H9 (cell line): ENCODE data around the gene TRUB1. TPM values are rescaled to one million over a fixed set of nuclear protein-coding genes. Genes with fewer than 3 reads are reported as not detected.

Experiments
- DNase-seq: peaks from one replicate; pipeline ENCODE4 v3.0.0-alpha.2; 2017
- H2AFZ ChIP-seq: one replicate; pipeline ENCODE4 v1.6.1; 2013; ENCODE audit warnings: mild to moderate bottlenecking, low read length, control low read depth, moderate library complexity
- H2AK5ac ChIP-seq: 2 replicates; pipeline ENCODE4 v1.6.1; 2013; ENCODE audit warnings: low read length, control low read depth, mixed read lengths; ENCODE audit not compliant: insufficient read length
- H2BK120ac ChIP-seq: one replicate; pipeline ENCODE4 v1.6.1; 2013; ENCODE audit warnings: low read depth, mild to moderate bottlenecking, low read length, control low read depth, inconsistent platforms; ENCODE audit not compliant: poor library complexity, severe bottlenecking
- H2BK12ac ChIP-seq: 2 replicates; pipeline ENCODE4 v1.6.1; 2013; ENCODE audit warnings: low read length, control low read depth, mixed read lengths, low read depth; ENCODE audit not compliant: insufficient read length
- H2BK15ac ChIP-seq: 2 replicates; pipeline ENCODE4 v1.6.1; 2013; ENCODE audit warnings: low read depth, low read length, control low read depth
- H2BK20ac ChIP-seq: one replicate; pipeline ENCODE4 v1.6.1; 2013; ENCODE audit warnings: low read depth, mild to moderate bottlenecking, low read length, control low read depth, inconsistent platforms; ENCODE audit not compliant: poor library complexity, severe bottlenecking
- H2BK5ac ChIP-seq: 2 replicates; pipeline ENCODE4 v1.6.1; 2013; ENCODE audit warnings: low read length, control low read depth, mixed read lengths; ENCODE audit not compliant: insufficient read length
- H3K14ac ChIP-seq: 2 replicates; pipeline ENCODE4 v1.6.1; 2013; ENCODE audit warnings: low read length, control low read depth; ENCODE audit not compliant: insufficient read depth
- H3K18ac ChIP-seq: 2 replicates; pipeline ENCODE4 v1.6.1; 2013; ENCODE audit warnings: low read depth, mild to moderate bottlenecking, mixed read lengths, low read length, control low read depth; ENCODE audit not compliant: insufficient read length
- H3K23ac ChIP-seq: 2 replicates; pipeline ENCODE4 v1.6.1; 2013; ENCODE audit warnings: low read length, control low read depth, mixed read lengths, low read depth; ENCODE audit not compliant: insufficient read length
- H3K23me2 ChIP-seq: 2 replicates; pipeline ENCODE4 v1.6.1; 2013; ENCODE audit warnings: low read depth, mild to moderate bottlenecking, mixed read lengths, low read length, control low read depth; ENCODE audit not compliant: insufficient read length, poor library complexity, severe bottlenecking
- H3K27ac ChIP-seq: 2 replicates; pipeline ENCODE4 v1.5.1; 2013; ENCODE audit warnings: low read length, control low read depth, mixed read lengths, low read depth; ENCODE audit not compliant: insufficient read length
- H3K27me3 ChIP-seq: 2 replicates; pipeline ENCODE4 v1.6.1; 2013; ENCODE audit warnings: low read length, control low read depth, inconsistent platforms; ENCODE audit not compliant: insufficient read depth
- H3K4ac ChIP-seq: 2 replicates; pipeline ENCODE4 v1.6.1; 2013; ENCODE audit warnings: low read depth, mild to moderate bottlenecking, control low read depth, inconsistent platforms, low read length, moderate library complexity
- H3K4me1 ChIP-seq: 2 replicates; pipeline ENCODE4 v1.6.1; 2013; ENCODE audit warnings: low read length, control low read depth, inconsistent platforms; ENCODE audit not compliant: insufficient read depth
- H3K4me2 ChIP-seq: 2 replicates; pipeline ENCODE4 v1.6.1; 2013; ENCODE audit warnings: low read length, control low read depth, mixed read lengths; ENCODE audit not compliant: insufficient read length, insufficient read depth
- H3K56ac ChIP-seq: 2 replicates; pipeline ENCODE4 v1.6.1; 2013; ENCODE audit warnings: low read depth, mild to moderate bottlenecking, mixed read lengths, low read length, control low read depth; ENCODE audit not compliant: insufficient read length
- H3K79me1 ChIP-seq: 2 replicates; pipeline ENCODE4 v1.6.1; 2013; ENCODE audit warnings: low read depth, mild to moderate bottlenecking, moderate library complexity, low read length, control low read depth, inconsistent platforms; ENCODE audit not compliant: insufficient read depth, poor library complexity, severe bottlenecking
- H3K79me2 ChIP-seq: 2 replicates; pipeline ENCODE4 v1.6.1; 2013; ENCODE audit warnings: low read length, control low read depth, inconsistent platforms; ENCODE audit not compliant: insufficient read depth
- H3K9ac ChIP-seq: 2 replicates; pipeline ENCODE4 v1.6.1; 2013; ENCODE audit warnings: low read length, control low read depth, mixed read lengths; ENCODE audit not compliant: insufficient read length; ENCODE audit errors: extremely low read depth
- H3K9me3 ChIP-seq: one replicate; pipeline ENCODE4 v1.6.1; 2013; ENCODE audit warnings: low read depth, low read length, inconsistent platforms; ENCODE audit not compliant: control insufficient read depth
- H3T11ph ChIP-seq: one replicate; pipeline ENCODE4 v1.6.1; 2013; ENCODE audit warnings: mild to moderate bottlenecking, low read length, control low read depth, inconsistent platforms
- H4K20me1 ChIP-seq: one replicate; pipeline ENCODE4 v1.6.1; 2013; ENCODE audit not compliant: control insufficient read depth, insufficient read length, insufficient read depth
- H4K5ac ChIP-seq: 2 replicates; pipeline ENCODE4 v1.6.1; 2013; ENCODE audit warnings: low read depth, mild to moderate bottlenecking, mixed read lengths, low read length, control low read depth; ENCODE audit not compliant: insufficient read length
- H4K8ac ChIP-seq: replicated peaks from 2 replicates; pipeline ENCODE4 v1.6.1; 2013; ENCODE audit warnings: low read length, control low read depth, mixed read lengths, low read depth; ENCODE audit not compliant: insufficient read length
- H4K91ac ChIP-seq: 2 replicates; pipeline ENCODE4 v1.6.1; 2013; ENCODE audit warnings: low read depth, mild to moderate bottlenecking, moderate library complexity, mixed read lengths, low read length, control low read depth; ENCODE audit not compliant: insufficient read length
- H3K27ac Mint-ChIP-seq, 3 experiments: 2 replicates in 2 of 3; 3 replicates in 1 of 3; pipeline ENCODE4 v1.8.0; 2020 to 2021; ENCODE audit warnings: mixed read lengths in 3 of 3, mild to moderate bottlenecking in 1 of 3, moderate library complexity in 1 of 3
- H3K27me3 Mint-ChIP-seq: 2 replicates; pipeline ENCODE4 v1.8.0; 2021; ENCODE audit warnings: low read depth, mild to moderate bottlenecking, moderate library complexity, mixed read lengths
- H3K36me3 Mint-ChIP-seq, 3 experiments: 2 replicates in 2 of 3; 3 replicates in 1 of 3; pipeline ENCODE4 v1.8.0; 2020 to 2021; ENCODE audit warnings: low read depth in 3 of 3, mixed read lengths in 3 of 3; ENCODE audit not compliant: insufficient read depth in 1 of 3
- H3K4me1 Mint-ChIP-seq, 2 experiments: 2 replicates each; pipeline ENCODE4 v1.8.0; 2020; ENCODE audit warnings: mixed read lengths in 2 of 2
- H3K4me3 Mint-ChIP-seq, 2 experiments: 2 replicates in 1 of 2; 3 replicates in 1 of 2; pipeline ENCODE4 v1.8.0; 2020 to 2021; ENCODE audit warnings: mild to moderate bottlenecking in 2 of 2, mixed read lengths in 2 of 2, moderate library complexity in 1 of 2
- H3K9me3 Mint-ChIP-seq, 2 experiments: 2 replicates in 1 of 2; 3 replicates in 1 of 2; pipeline ENCODE4 v1.8.0; 2020; ENCODE audit warnings: mild to moderate bottlenecking in 2 of 2, mixed read lengths in 2 of 2, moderate library complexity in 1 of 2
- WGBS: extraction: QIAGEN DNeasy Blood & Tissue Kit; methylation state at CpG from one replicate; pipeline ENCODE4 v1.1.7; 2013; ENCODE audit warnings: missing lambda C conversion rate, low lambda C conversion rate, mixed read lengths; ENCODE audit not compliant: insufficient read length; ENCODE audit errors: extremely low coverage; 5-methylcytosine and 5-hydroxymethylcytosine counted together
- total RNA-seq: library from RNA; stranded (reverse); gene quantifications from 2 replicates; pipeline ENCODE4 v1.2.1, GENCODE V29; 2021
- TF ChIP-seq, protein P1 (sequence below): fragments of 200-600 bp; sonication (generic); conservative IDR thresholded peaks from 3 replicates; pipeline ENCODE4 v1.8.0; 2021; ENCODE audit warnings: antibody characterized with exemption, mild to moderate bottlenecking

The TRUB1 gene
- total RNA-seq, 1 experiment from 2014 or later = 20.6 TPM

DNA sequence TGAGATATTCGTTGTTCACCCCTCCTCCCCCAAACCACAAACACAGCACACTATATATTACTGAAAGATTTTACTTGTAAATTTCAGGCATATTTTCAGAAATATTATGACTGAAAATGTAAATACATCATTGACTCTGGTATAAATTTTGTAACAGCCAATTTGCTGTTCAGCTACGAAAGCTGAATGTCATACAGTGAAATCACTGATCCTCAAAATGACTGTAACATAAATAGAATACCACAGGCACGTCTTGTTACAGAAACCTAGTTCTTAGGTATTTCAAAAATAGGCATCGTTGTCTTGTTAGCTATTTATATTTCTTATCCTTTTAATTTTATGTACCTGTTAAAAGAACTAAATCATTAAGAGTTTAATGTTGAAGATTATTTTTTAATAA is 15.1 kb downstream of the TRUB1 start:
- TF ChIP-seq, protein P1, sequence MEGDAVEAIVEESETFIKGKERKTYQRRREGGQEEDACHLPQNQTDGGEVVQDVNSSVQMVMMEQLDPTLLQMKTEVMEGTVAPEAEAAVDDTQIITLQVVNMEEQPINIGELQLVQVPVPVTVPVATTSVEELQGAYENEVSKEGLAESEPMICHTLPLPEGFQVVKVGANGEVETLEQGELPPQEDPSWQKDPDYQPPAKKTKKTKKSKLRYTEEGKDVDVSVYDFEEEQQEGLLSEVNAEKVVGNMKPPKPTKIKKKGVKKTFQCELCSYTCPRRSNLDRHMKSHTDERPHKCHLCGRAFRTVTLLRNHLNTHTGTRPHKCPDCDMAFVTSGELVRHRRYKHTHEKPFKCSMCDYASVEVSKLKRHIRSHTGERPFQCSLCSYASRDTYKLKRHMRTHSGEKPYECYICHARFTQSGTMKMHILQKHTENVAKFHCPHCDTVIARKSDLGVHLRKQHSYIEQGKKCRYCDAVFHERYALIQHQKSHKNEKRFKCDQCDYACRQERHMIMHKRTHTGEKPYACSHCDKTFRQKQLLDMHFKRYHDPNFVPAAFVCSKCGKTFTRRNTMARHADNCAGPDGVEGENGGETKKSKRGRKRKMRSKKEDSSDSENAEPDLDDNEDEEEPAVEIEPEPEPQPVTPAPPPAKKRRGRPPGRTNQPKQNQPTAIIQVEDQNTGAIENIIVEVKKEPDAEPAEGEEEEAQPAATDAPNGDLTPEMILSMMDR = no peak
- H2BK5ac ChIP-seq = no peak overlapping the region
- no peak overlapping the region for H3K4me2 ChIP-seq
- no peaks in the 10 kb centered on the region for H3K27me3 ChIP-seq
- H3K9me3 Mint-ChIP-seq = no peaks in the 10 kb centered on the region
- peaks cover 5% of the 10 kb centered on the region; the same call in 1 of the 2 replicates for H3K79me2 ChIP-seq
- H3K9me3 ChIP-seq = no peaks in the 10 kb centered on the region
- H3K4me3 Mint-ChIP-seq = no peak overlapping the region
- H2BK120ac ChIP-seq = no peak overlapping the region
- H4K91ac ChIP-seq = no peak overlapping the region
- no peak overlapping the region for H4K5ac ChIP-seq
- no CpG with 5 or more reads among the region's 4 CpGs for WGBS
- no peak overlapping the region for H2AFZ ChIP-seq
- H3T11ph ChIP-seq = no peak overlapping the region
- no peak overlapping the region for H4K8ac ChIP-seq
- no peak overlapping the region for H2BK15ac ChIP-seq
- no peak overlapping the region for H3K9ac ChIP-seq
- H3K79me1 ChIP-seq = peaks cover 3% of the 10 kb centered on the region
- H3K23me2 ChIP-seq = no peaks in the 10 kb centered on the region
- no peak overlapping the region for H3K14ac ChIP-seq
- H3K4ac ChIP-seq = no peak overlapping the region
- H3K18ac ChIP-seq = no peak overlapping the region
- H2BK12ac ChIP-seq = no peak overlapping the region
- H3K36me3 Mint-ChIP-seq = peaks cover 4 to 25% (median 14%) of the 10 kb centered on the region in 3 experiments; a peak in 6 of 7 replicates
- no peak overlapping the region for H3K27ac ChIP-seq
- no peak overlapping the region for H3K27ac Mint-ChIP-seq
- no peak overlapping the region for H2BK20ac ChIP-seq
- H3K56ac ChIP-seq = no peak overlapping the region
- H3K23ac ChIP-seq = no peak overlapping the region
- no peak for DNase-seq
- H3K4me1 Mint-ChIP-seq = peaks cover 9% of the 10 kb centered on the region in 2 experiments
- H4K20me1 ChIP-seq = no peaks in the 10 kb centered on the region
- no peaks in the 10 kb centered on the region for H3K4me1 ChIP-seq
- H2AK5ac ChIP-seq = no peak overlapping the region
- H3K27me3 Mint-ChIP-seq = no peaks in the 10 kb centered on the region
